ENCODE data around the gene THADA.

THADA gene

DNA sequence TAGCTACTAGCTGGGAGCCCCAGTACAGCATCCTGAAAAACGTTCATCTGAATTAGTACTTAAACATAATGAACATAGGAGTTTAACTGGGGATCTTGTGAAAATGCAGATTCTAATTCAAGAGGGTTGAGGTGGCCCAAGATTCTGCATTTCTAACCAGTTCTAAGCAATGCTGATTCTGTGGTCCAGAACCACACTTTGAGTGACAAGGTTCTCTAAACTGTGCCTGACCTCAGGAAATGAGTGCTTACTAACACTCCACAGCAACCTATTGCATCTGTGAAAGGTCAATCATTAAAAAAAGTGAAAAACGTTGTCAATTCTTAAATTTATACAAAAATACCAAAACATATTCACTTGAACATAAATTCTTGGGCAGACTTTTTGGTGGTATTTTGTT lies 212.3 kb downstream of the THADA start:
- no peak for DNase-seq

DNA sequence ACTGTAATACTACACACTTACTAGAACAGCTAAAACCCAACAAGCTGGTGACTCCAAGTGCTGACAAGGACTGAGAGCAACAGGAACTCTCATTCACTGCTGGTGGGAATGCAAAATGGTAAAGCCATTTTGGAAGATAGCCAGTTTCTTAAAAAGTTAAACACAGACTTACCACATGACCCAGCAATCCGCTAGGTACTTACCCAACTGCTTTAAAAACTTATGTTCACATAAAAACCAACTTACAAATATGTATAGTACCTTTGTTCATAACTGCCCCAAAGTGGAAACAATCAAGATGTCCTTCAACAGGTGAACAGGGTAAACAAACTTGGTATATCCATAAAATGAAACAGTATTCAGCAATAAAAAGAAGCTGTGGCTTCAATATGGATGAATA lies 216.3 kb downstream of the THADA start:
- no peak for DNase-seq

DNA sequence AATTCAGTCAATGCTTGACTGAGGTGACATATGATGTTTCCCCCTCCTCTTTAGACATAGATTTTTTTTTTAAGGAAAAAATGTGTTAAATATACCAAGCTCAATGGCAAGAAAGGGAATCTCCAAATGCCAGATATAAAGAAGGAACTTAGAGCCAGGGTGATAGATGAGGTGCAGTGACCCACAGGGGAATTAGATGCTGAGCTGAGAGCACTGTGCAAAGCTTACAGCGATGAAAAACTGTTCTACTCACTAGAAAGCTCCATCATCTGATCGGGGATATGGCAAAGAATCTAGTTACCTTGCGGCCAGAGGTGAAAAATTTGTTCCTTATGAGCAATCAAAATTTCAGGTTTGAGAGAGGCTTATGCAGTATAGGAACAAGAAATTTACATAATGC lies 218.5 kb downstream of the THADA start:
- no peak for DNase-seq

GRCh38 chr2:43376523-43377198 lies 219.2 kb downstream of the THADA start:
- no peak for DNase-seq

- DNase-seq = no peak
These were observed 219.9 kb downstream of the THADA start for GRCh38 chr2:43375746-43376522.

DNA sequence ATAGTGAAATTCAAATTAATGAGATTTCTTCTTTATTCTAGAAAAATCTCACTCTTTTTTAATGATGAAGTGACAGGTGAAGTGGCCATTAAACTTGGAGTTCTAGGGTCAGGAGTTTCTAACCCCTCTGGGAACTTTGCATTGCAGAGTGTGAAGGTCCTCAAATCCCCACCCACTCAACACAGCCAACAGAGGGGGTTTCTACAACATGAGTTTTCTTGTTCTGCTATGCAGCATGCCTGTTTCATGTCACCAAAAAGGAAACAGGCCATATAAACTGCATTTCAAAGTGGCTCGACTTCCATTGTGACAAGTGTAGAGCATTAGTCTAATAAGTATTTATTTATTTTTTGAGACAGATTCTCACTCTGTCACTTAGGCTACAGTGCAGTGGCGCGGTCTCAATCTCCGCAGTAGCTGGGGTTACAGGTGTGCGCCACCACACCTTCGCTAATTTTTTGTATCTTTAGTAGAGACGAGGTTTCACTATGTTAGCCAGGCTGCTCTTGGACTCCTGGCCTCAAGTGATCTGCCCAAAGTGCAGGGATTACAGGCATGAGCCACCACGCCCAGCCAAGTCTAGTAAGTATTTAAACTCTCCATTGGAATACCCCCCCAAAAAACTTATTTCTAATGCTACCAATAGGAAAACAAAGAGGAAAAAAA lies 223.3 kb downstream of the THADA start:
- no peak for DNase-seq

GRCh38 chr2:43370705-43371104 lies 225.1 kb downstream of the THADA start:
- DNase-seq = no peak

GRCh38 chr2:43370146-43370545 lies 225.7 kb downstream of the THADA start:
- no peak for DNase-seq

- no peak for DNase-seq
These were observed 227.1 kb downstream of the THADA start for GRCh38 chr2:43368483-43369385.

GRCh38 chr2:43367012-43367782 lies 228.6 kb downstream of the THADA start:
- no peak for DNase-seq

DNA sequence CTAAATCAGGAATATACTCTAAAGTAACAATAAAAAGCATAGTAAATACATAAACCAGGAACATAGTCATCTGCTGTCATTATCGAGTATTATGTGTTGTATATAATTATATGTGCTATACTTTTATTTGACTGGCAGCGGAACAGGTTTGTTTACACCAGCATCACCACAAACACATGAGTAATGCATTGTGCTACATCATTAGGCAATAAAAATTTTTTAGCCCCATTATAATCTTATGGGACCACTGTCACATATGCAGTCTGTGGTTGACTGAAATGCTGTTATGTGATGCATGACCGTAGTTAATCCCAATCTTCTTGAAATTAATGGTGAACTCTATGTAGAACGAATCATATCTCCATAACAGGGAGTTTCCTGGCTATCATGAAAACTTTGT lies 232.7 kb downstream of the THADA start:
- no peak for DNase-seq

GRCh38 chr2:43361286-43361685 lies 234.6 kb downstream of the THADA start:
- no peak for DNase-seq

GRCh38 chr2:43360137-43360536 lies 235.7 kb downstream of the THADA start:
- no peak for DNase-seq

DNA sequence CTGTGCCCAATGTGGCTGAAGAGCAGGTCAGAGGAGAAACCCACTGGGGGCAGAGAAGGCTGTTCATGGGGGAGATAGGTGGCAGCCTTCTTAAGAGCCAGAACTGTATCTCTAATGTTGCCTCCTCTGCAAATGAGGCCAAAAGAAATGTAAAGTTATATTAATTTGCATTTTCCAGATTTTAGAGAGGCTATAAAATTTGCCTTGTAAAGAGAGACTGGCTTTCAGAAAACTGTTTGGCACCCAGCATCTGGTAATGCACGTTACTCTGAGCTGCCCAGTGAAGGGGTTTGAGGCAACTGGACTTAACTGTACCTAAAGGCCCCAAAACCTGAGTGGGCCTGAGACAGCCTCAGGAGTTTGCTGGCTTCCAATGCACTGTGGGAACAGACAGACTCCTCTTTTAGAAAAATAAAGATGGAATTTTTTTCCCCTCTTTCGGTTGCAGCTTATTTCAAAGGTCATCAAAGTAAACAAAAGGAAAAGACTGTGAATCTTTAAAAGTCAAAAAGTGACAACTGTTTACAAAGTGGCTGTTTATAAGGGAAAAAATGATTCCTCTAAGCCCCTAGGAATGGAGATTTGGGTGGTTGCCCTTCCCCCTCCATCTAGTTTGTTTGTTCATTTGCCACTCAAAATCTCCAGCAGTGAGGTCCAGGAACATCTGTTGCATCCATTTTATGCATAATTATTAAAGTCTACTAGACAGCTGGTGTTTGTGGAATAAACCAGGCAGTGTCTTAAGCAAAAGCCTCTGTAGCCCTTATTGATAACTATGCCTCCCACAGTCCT lies 237.2 kb downstream of the THADA start:
- peak; percentile 96 for DNase-seq

- peak; percentile 41 for DNase-seq
These were observed 239.1 kb downstream of the THADA start for GRCh38 chr2:43356774-43357173.

GRCh38 chr2:43355399-43355798 lies 240.4 kb downstream of the THADA start:
- no peak for DNase-seq

DNA sequence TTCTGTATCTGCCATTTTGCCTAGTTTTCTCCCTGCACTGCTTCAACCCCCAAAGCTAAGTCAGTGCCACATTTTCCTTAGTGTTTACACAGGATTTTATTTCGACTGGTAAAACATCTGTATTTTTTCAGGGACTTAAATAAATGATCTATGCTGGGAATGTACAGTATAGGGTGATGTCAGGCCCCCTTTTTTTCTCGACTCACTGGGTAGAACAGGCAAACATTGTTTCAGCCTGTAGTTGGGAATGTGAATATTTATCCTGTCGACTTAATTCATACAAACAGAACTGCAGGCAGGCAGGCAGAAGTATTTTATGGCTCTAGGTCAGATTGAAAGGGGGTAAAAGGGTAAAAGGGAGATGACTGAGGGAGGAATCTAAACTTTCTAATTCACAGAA lies 245.9 kb downstream of the THADA start:
- DNase-seq = no peak

- no peak for DNase-seq
These were observed 246.8 kb downstream of the THADA start for GRCh38 chr2:43348908-43349661.

- no peak for DNase-seq
These were observed 248.1 kb downstream of the THADA start for GRCh38 chr2:43347746-43348145.
